H1 (cell line): Measurements from ENCODE around the gene PLEKHA5. TPM values are rescaled to one million over a fixed set of nuclear protein-coding genes. Genes with fewer than 3 reads are reported as not detected.
A peak's percentile ranks its signal among the peaks of the same experiment; 100 is the strongest.

Experiments
- CTCF ChIA-PET: fragments of 300-600 bp; sonication (Branson Sonifier 250); formaldehyde crosslinking; loops from one replicate; lab custom pipeline; 2021; ENCODE audit not compliant: partially characterized antibody; lab: Charles Lee
- POLR2A ChIA-PET: fragments of 300-600 bp; sonication (Branson Sonifier 250); formaldehyde crosslinking; loops from one replicate; lab custom pipeline; 2021; ENCODE audit warnings: inconsistent platforms; ENCODE audit not compliant: partially characterized antibody; lab: Charles Lee
- DNase-seq, 2 experiments: peaks; one replicate each; pipeline versions ENCODE4 v3.0.0 to v3.0.0-alpha.2; 2010 to 2022; ENCODE audit warnings: low spot score in 2 of 2, low read depth in 1 of 2, mixed read lengths in 1 of 2
- FAIRE-seq: peaks from 2 replicates; lab custom pipeline; 2011; peaks lifted over from hg19 to GRCh38; lab: Jason Lieb, UNC
- H2AFZ ChIP-seq: 2 replicates; pipeline ENCODE4 v1.8.1; 2012; ENCODE audit warnings: low read length, inconsistent platforms
- H2AK5ac ChIP-seq: 2 replicates; pipeline ENCODE4 v1.6.1; 2013; ENCODE audit warnings: low read depth, low read length
- H2BK120ac ChIP-seq: replicated peaks from 2 replicates; pipeline ENCODE3; 2013; ENCODE audit warnings: low read depth, low read length, inconsistent platforms
- H2BK12ac ChIP-seq: 2 replicates; pipeline ENCODE4 v1.6.1; 2013; ENCODE audit warnings: low read depth, low read length
- H2BK15ac ChIP-seq: 2 replicates; pipeline ENCODE4 v1.6.1; 2013; ENCODE audit warnings: low read length
- H2BK20ac ChIP-seq: 2 replicates; pipeline ENCODE4 v1.6.1; 2013; ENCODE audit warnings: low read length
- H2BK5ac ChIP-seq: 2 replicates; pipeline ENCODE4 v1.6.1; 2013; ENCODE audit warnings: low read depth, low read length
- H3K14ac ChIP-seq: 2 replicates; pipeline ENCODE4 v1.6.1; 2013; ENCODE audit warnings: inconsistent platforms; ENCODE audit not compliant: insufficient read length
- H3K18ac ChIP-seq: 2 replicates; pipeline ENCODE4 v1.6.1; 2013; ENCODE audit warnings: low read length; ENCODE audit errors: extremely low read depth
- H3K23ac ChIP-seq: 2 replicates; pipeline ENCODE4 v1.6.1; 2013; ENCODE audit warnings: inconsistent platforms; ENCODE audit not compliant: insufficient read length
- H3K23me2 ChIP-seq: 2 replicates; pipeline ENCODE4 v1.6.1; 2013; ENCODE audit warnings: low read depth, low read length
- H3K27ac ChIP-seq: 2 replicates; pipeline ENCODE4 v1.6.1; 2011; ENCODE audit warnings: low read depth, low read length, inconsistent platforms
- H3K27me3 ChIP-seq, 4 experiments: replicated peaks in 1 of 4; 1 replicate in 1 of 4; 2 replicates in 3 of 4; pipeline versions ENCODE4 v1.6.1 to v1.8.1; 2011 to 2013; ENCODE audit warnings: low read length in 3 of 4, mild to moderate bottlenecking in 3 of 4, inconsistent platforms in 2 of 4, mixed read lengths in 2 of 4, moderate library complexity in 1 of 4; ENCODE audit not compliant: control insufficient read depth in 3 of 4, insufficient read depth in 3 of 4; ENCODE audit errors: extremely low read depth in 1 of 4
- H3K36me3 ChIP-seq, 4 experiments: 2 replicates each; pipeline versions ENCODE4 v1.6.1 to v1.8.1; 2011 to 2013; ENCODE audit warnings: mild to moderate bottlenecking in 4 of 4, low read length in 3 of 4, moderate library complexity in 2 of 4, control low read depth in 1 of 4, inconsistent platforms in 1 of 4; ENCODE audit not compliant: insufficient read depth in 4 of 4, control insufficient read depth in 2 of 4
- H3K4ac ChIP-seq: replicated peaks from 2 replicates; pipeline ENCODE3; 2013; ENCODE audit warnings: low read length, low read depth, mixed read lengths, inconsistent platforms; ENCODE audit not compliant: insufficient read length
- H3K4me1 ChIP-seq, 4 experiments: replicated peaks in 1 of 4; 1 replicate in 1 of 4; 2 replicates in 3 of 4; pipeline versions ENCODE4 v1.6.1 to v1.8.1; 2011 to 2013; ENCODE audit warnings: low read length in 3 of 4, inconsistent platforms in 2 of 4, mixed read lengths in 1 of 4; ENCODE audit not compliant: insufficient read depth in 4 of 4, control insufficient read depth in 3 of 4
- H3K4me2 ChIP-seq, 2 experiments: 2 replicates each; pipeline versions ENCODE4 v1.6.1 to v1.8.1; 2011 to 2013; ENCODE audit warnings: low read depth in 2 of 2, low read length in 2 of 2, control low read depth in 1 of 2, inconsistent platforms in 1 of 2, mild to moderate bottlenecking in 1 of 2; ENCODE audit not compliant: insufficient read depth in 1 of 2
- H3K4me3 ChIP-seq, 4 experiments: fragments of 200-600, 300-600 bp in 1 of 4; sonication (generic), shearing (Covaris generic), sonication (Bioruptor Twin) in 1 of 4; 2 replicates each; pipeline versions ENCODE4 v1.5.1 to v1.8.1; 2011 to 2016; ENCODE audit warnings: low read length in 4 of 4, low read depth in 3 of 4, control low read depth in 2 of 4, inconsistent platforms in 2 of 4, mild to moderate bottlenecking in 2 of 4, mixed read lengths in 1 of 4, moderate library complexity in 1 of 4; ENCODE audit not compliant: insufficient read depth in 2 of 4; ENCODE audit errors: extremely low read depth in 1 of 4
- H3K56ac ChIP-seq: replicated peaks from 2 replicates; pipeline ENCODE3; 2013; ENCODE audit warnings: low read depth, mild to moderate bottlenecking, mixed read lengths, low read length, inconsistent platforms; ENCODE audit not compliant: insufficient read length
- H3K79me1 ChIP-seq: 2 replicates; pipeline ENCODE4 v1.6.1; 2013; ENCODE audit warnings: low read depth, low read length, control low read depth
- H3K79me2 ChIP-seq, 2 experiments: 2 replicates each; pipeline versions ENCODE4 v1.6.1 to v1.8.1; 2012 to 2013; ENCODE audit warnings: low read length in 2 of 2, mild to moderate bottlenecking in 2 of 2, inconsistent platforms in 1 of 2; ENCODE audit not compliant: insufficient read depth in 2 of 2, control insufficient read depth in 1 of 2
- H3K9ac ChIP-seq, 4 experiments: replicated peaks in 1 of 4; 1 replicate in 1 of 4; 2 replicates in 3 of 4; pipeline versions ENCODE4 v1.6.1 to v1.8.1; 2011 to 2013; ENCODE audit warnings: low read depth in 3 of 4, low read length in 3 of 4, control low read depth in 2 of 4, mild to moderate bottlenecking in 2 of 4, moderate library complexity in 2 of 4, inconsistent platforms in 1 of 4; ENCODE audit errors: extremely low read depth in 1 of 4
- H3K9me3 ChIP-seq, 2 experiments: 2 replicates each; pipeline versions ENCODE4 v1.6.1 to v1.8.1; 2012 to 2013; ENCODE audit warnings: mild to moderate bottlenecking in 2 of 2, moderate library complexity in 2 of 2, control low read depth in 1 of 2, inconsistent platforms in 1 of 2, low read depth in 1 of 2, low read length in 1 of 2, mixed read lengths in 1 of 2; ENCODE audit not compliant: insufficient read depth in 2 of 2
- H4K20me1 ChIP-seq, 2 experiments: replicated peaks in 1 of 2; 2 replicates each; pipeline versions ENCODE3 to v1.8.1; 2011 to 2013; ENCODE audit warnings: inconsistent platforms in 2 of 2, low read length in 2 of 2, mild to moderate bottlenecking in 1 of 2; ENCODE audit not compliant: insufficient read depth in 2 of 2, control insufficient read depth in 1 of 2
- H4K5ac ChIP-seq: 2 replicates; pipeline ENCODE4 v1.6.1; 2013; ENCODE audit warnings: low read length, low read depth, mixed read lengths, inconsistent platforms; ENCODE audit not compliant: insufficient read length
- H4K8ac ChIP-seq: 2 replicates; pipeline ENCODE4 v1.8.0; 2013; ENCODE audit warnings: mild to moderate bottlenecking, moderate library complexity, low read length, inconsistent platforms; ENCODE audit not compliant: insufficient read depth; ENCODE audit errors: extremely low read depth
- H4K91ac ChIP-seq: replicated peaks from 2 replicates; pipeline ENCODE3; 2013; ENCODE audit warnings: low read length, mixed read lengths, inconsistent platforms; ENCODE audit not compliant: insufficient read length
- CEBPB ChIP-seq: IDR thresholded peaks from 2 replicates; pipeline ENCODE4 v1.6.1; 2012; ENCODE audit warnings: low read depth, low read length
- EGR1 ChIP-seq: IDR thresholded peaks from 2 replicates; pipeline ENCODE4 v1.6.1; 2011; ENCODE audit warnings: low read depth, low read length, borderline replicate concordance
- FOSL1 ChIP-seq: IDR thresholded peaks from 2 replicates; pipeline ENCODE4 v1.6.1; 2011; ENCODE audit warnings: mild to moderate bottlenecking, low read depth, low read length, moderate library complexity; ENCODE audit not compliant: insufficient read depth
- KDM4A ChIP-seq: IDR thresholded peaks from one replicate; pipeline ENCODE4 v1.7.1; 2012; ENCODE audit warnings: low read depth, mild to moderate bottlenecking, moderate library complexity, low read length, inconsistent platforms; ENCODE audit not compliant: severe bottlenecking
- RAD21 ChIP-seq, 2 experiments: IDR thresholded peaks in 1 of 2; conservative IDR thresholded peaks in 1 of 2; 2 replicates each; pipeline ENCODE4 v1.6.1; 2011; ENCODE audit warnings: low read depth in 2 of 2, low read length in 2 of 2, improper control_type of control experiment in 1 of 2, inconsistent platforms in 1 of 2, mild to moderate bottlenecking in 1 of 2, moderate library complexity in 1 of 2
- SIRT6 ChIP-seq: IDR thresholded peaks from one replicate; pipeline ENCODE4 v1.7.1; 2012; ENCODE audit warnings: low read length, inconsistent platforms
- YY1 ChIP-seq: IDR thresholded peaks from 2 replicates; pipeline ENCODE4 v1.6.1; 2011; ENCODE audit warnings: low read depth, mild to moderate bottlenecking, low read length
- ZNF274 ChIP-seq: IDR thresholded peaks from 2 replicates; pipeline ENCODE4 v1.7.0; 2012; ENCODE audit warnings: low read length, borderline replicate concordance; ENCODE audit errors: extremely low read depth
- WGBS, 2 experiments: shearing (Covaris generic) in 1 of 2; methylation state at CpG; one replicate each; pipeline versions ENCODE4 v1.1.6 to v1.1.7; 2013 to 2015; ENCODE audit warnings: low lambda C conversion rate in 2 of 2, mixed read lengths in 2 of 2, inconsistent platforms in 1 of 2, low coverage in 1 of 2, missing lambda C conversion rate in 1 of 2; ENCODE audit not compliant: insufficient replicate concordance in 2 of 2, insufficient coverage in 1 of 2, insufficient read length in 1 of 2; ENCODE audit errors: extremely low coverage in 1 of 2, missing lambda C conversion rate in 1 of 2; 5-methylcytosine and 5-hydroxymethylcytosine counted together
- polyA plus RNA-seq, 7 experiments: library from polyadenylated mRNA; depleted of rRNA in 3 of 7; stranded (reverse) in 5 of 7; unstranded in 2 of 7; fragments of >200 nt in 5 of 7; fragments of 200-250 nt in 2 of 7; gene quantifications; 1 replicate in 5 of 7; 2 replicates in 1 of 7; 4 replicates in 1 of 7; pipeline versions ENCODE4 v1.2.1 to v1.2.3, GENCODE V29; 2011 to 2013; ENCODE audit warnings: missing spikeins in 2 of 7, mixed read lengths in 2 of 7
- total RNA-seq: library from RNA; stranded (reverse); fragmentation: NEBNext Ultra II Directional; extraction: Animal tissue kit (Norgen Biotek cat#: 25700); gene quantifications from 2 replicates; pipeline ENCODE4 v1.2.1, GENCODE V29; 2021

The PLEKHA5 gene
- total and polyA plus RNA-seq, 2 of the 8 experiments (the other 6 are each of a cell fraction or from before 2014, with no cell fraction given) = 17.2 to 66.1 TPM

- Histone ChIP-seq H4K5ac (no peak overlapping the region), H3K4ac (no peak overlapping the region), H3K23ac (no peak overlapping the region), H3K36me3 (no peaks in the 10 kb centered on the region), H3K9ac (no peak overlapping the region), H3K79me1 (no peaks in the 10 kb centered on the region), H3K14ac (no peak overlapping the region), H2BK15ac (no peak overlapping the region; the same call in 1 of the 2 replicates), H2BK12ac (no peak overlapping the region), H3K4me2 (no peak overlapping the region), H3K4me3 (no peak overlapping the region), H3K18ac (no peak overlapping the region), H2BK5ac (no peak overlapping the region), H4K91ac (no peak overlapping the region), H3K4me1 (no peaks in the 10 kb centered on the region), H3K9me3 (peaks cover 0 to 4% of the 10 kb centered on the region in 2 experiments; a peak in 2 of 4 replicates), H3K23me2 (no peaks in the 10 kb centered on the region), H3K56ac (no peak overlapping the region), H2AK5ac (no peak overlapping the region), H2BK120ac (no peak overlapping the region), H2AFZ (no peak overlapping the region), H3K79me2 (no peaks in the 10 kb centered on the region), H3K27me3 (no peaks in the 10 kb centered on the region), H4K8ac (no peak overlapping the region), H2BK20ac (no peak overlapping the region), H3K27ac (no peak overlapping the region), H4K20me1 (no peaks in the 10 kb centered on the region)
- TF ChIP-seq EGR1 (no peak), SIRT6 (no peak), YY1 (no peak), FOSL1 (no peak), RAD21 (IDR thresholded peaks at IDR 0.05 in 1 of 2, conservative IDR thresholded peaks at IDR 0.05 in 1 of 2; ENCODE audit: low read depth in 2 of 2, low read length in 2 of 2) (no peak), KDM4A (no peak), CEBPB (peak; percentile 52; the same call in 1 of the 2 replicates), ZNF274 (no peak)
- FAIRE-seq = no peak
- WGBS, 2 experiments = 84% methylated on average over 6 of the region's 6 CpGs; no CpG with 5 or more reads in 1 of the 2 experiments
- no peak for DNase-seq
- ChIA-PET CTCF (interaction anchor here (0.7 to 1.4 kb wide), 2 partner anchors 24 to 128 kb away, joined by 3 read pairs; no protein-coding TSS in a partner anchor), POLR2A (no interaction called here)
Measured at GRCh38 chr12:19421503-19422282, 292.2 kb downstream of the PLEKHA5 start.
